22Rv1 (cell line): Measurements from ENCODE around the gene TUT7.
"Not testable (repeated sequence)": the region's sequence is repeated elsewhere in the genome, so short reads cannot be mapped to it uniquely, and the experiment has no call there.

Experiments
- H3K27ac ChIP-seq: fragments of 450-650 bp; 2 replicates; pipeline ENCODE4 v1.5.1; 2017
- CTCF ChIP-seq: fragments of 450-650 bp; IDR thresholded peaks from 2 replicates; pipeline ENCODE4 v1.5.1; 2017; ENCODE audit warnings: mild to moderate bottlenecking
- ZFX ChIP-seq: fragments of 450-650 bp; IDR thresholded peaks from 2 replicates; pipeline ENCODE4 v1.6.1; 2017; ENCODE audit warnings: antibody characterized with exemption, borderline replicate concordance

Gene TUT7

GRCh38 chr9:86354011-86354817 lies at the start of gene TUT7:
TSS of gene TUT7 (minus strand) at chr9:86354410. CDS start at chr9:86353199, 1,211 bp downstream.
- no peak for TF ChIP-seq ZFX
- TF ChIP-seq CTCF, result 0 out of 2 replicates have a peak, but pooled peaks have one; percentile 12
- H3K27ac ChIP-seq, result peak within 1 kb of the TSS; percentile 68

GRCh38 chr9:86402591-86402990 lies 48.4 kb upstream of the TUT7 start:
- H3K27ac ChIP-seq, result no peak overlapping the region
- TF ChIP-seq CTCF, result no peak
- TF ChIP-seq ZFX, result no peak

GRCh38 chr9:86396412-86396811 lies 42.2 kb upstream of the TUT7 start:
- no peak overlapping the region for H3K27ac ChIP-seq
- TF ChIP-seq CTCF, result no peak
- TF ChIP-seq ZFX, result no peak

- not testable (repeated sequence) for H3K27ac ChIP-seq
These were observed 36.0 kb upstream of the TUT7 start for GRCh38 chr9:86390184-86390583.

- no peak overlapping the region for H3K27ac ChIP-seq
- TF ChIP-seq ZFX (no peak), CTCF (no peak)
These were observed 35.4 kb upstream of the TUT7 start for GRCh38 chr9:86389628-86390027.

- TF ChIP-seq CTCF, result no peak
- TF ChIP-seq ZFX, result no peak
- no peak overlapping the region for H3K27ac ChIP-seq
These were observed 33.2 kb upstream of the TUT7 start for GRCh38 chr9:86387376-86387775.

- H3K27ac ChIP-seq, result not testable (repeated sequence)
These were observed 28.8 kb upstream of the TUT7 start for GRCh38 chr9:86383000-86383399.

- TF ChIP-seq ZFX (no peak), CTCF (no peak)
These were observed 21.8 kb upstream of the TUT7 start for GRCh38 chr9:86376016-86376415.

More at GRCh38 chr9:86376016-86376415, 21.8 kb upstream of the TUT7 start:
- H3K27ac ChIP-seq, result no peak overlapping the region
